D721Med (cell line): ENCODE results near the gene RGS13.

Source experiments
- DNase-seq: peaks from one replicate; pipeline ENCODE4 v3.0.0; 2011; ENCODE audit warnings: low spot score; ENCODE audit not compliant: insufficient read length
- FAIRE-seq: peaks from 2 replicates; lab custom pipeline; 2011; peaks lifted over from hg19 to GRCh38; lab: Jason Lieb, UNC
- TF ChIP-seq, protein P1 (sequence below): IDR thresholded peaks from 2 replicates; pipeline ENCODE4 v1.5.1; 2012; ENCODE audit warnings: mild to moderate bottlenecking, control low read depth; ENCODE audit not compliant: insufficient read depth; ENCODE audit errors: missing control alignments

RGS13 gene

DNA sequence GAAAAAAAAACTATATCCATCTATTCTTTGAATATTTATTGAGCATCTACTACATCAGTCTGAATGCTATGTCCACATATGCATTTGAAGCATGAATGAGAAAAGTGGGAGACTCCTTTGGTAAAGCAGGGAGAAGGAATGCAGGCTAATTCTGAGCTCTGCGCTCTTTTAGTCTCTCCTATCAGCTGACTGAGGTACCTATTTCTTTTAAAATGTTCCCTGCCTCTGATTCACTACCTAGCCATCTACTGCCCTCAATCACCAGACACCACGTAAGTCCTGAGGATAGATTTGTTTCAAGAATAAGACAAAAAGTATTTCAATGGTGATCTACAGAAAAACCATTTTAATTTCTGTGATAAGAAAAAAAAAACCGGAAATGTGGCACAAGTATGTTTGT, 3.8 kb upstream of the RGS13 start:
- FAIRE-seq (no peak), DNase-seq (no peak)
- TF ChIP-seq, protein P1, sequence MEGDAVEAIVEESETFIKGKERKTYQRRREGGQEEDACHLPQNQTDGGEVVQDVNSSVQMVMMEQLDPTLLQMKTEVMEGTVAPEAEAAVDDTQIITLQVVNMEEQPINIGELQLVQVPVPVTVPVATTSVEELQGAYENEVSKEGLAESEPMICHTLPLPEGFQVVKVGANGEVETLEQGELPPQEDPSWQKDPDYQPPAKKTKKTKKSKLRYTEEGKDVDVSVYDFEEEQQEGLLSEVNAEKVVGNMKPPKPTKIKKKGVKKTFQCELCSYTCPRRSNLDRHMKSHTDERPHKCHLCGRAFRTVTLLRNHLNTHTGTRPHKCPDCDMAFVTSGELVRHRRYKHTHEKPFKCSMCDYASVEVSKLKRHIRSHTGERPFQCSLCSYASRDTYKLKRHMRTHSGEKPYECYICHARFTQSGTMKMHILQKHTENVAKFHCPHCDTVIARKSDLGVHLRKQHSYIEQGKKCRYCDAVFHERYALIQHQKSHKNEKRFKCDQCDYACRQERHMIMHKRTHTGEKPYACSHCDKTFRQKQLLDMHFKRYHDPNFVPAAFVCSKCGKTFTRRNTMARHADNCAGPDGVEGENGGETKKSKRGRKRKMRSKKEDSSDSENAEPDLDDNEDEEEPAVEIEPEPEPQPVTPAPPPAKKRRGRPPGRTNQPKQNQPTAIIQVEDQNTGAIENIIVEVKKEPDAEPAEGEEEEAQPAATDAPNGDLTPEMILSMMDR, result no peak

DNA sequence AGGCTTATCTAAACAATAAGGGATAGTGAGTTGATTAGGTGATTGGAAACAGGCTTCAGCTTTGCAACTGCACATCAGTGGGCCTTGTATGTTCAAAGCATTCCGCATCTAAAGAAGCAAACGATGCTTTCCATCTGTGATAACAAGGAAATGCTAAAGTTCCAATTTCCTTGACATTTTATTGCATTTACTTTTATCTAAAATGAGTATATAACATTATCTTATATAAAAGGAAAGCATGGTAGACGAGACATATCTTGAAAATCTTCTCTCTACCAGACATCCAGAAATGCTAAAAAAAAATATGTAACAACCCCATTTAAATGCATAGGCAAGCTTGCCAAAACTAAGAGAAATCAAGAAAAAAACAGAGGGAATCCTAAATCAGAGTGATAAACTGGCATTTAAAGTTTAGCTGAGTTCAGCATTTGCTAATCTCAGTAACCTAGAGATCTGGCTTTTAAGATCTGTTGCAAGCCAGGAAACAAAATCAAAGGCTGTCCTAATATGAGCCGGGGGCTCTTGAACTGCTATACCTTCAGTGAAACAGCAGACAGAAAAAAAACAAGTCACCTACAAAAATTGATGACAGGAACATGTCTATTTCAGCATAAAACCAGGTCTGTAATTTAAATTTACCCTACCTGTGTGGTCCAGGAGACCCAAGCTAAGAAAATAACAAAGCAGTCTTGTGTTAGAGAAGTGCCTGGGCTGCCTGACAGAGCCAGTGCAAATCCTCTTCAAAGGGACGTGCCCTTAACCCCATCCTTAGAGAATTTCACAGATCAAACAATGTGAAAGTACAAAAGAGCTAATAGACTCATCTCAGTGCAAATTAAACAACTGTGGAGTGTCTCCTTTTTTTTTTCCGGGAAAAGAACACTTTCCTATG, 3.1 kb upstream of the RGS13 start:
- no peak for FAIRE-seq
- DNase-seq, result no peak
- TF ChIP-seq, protein P1, result no peak

DNA sequence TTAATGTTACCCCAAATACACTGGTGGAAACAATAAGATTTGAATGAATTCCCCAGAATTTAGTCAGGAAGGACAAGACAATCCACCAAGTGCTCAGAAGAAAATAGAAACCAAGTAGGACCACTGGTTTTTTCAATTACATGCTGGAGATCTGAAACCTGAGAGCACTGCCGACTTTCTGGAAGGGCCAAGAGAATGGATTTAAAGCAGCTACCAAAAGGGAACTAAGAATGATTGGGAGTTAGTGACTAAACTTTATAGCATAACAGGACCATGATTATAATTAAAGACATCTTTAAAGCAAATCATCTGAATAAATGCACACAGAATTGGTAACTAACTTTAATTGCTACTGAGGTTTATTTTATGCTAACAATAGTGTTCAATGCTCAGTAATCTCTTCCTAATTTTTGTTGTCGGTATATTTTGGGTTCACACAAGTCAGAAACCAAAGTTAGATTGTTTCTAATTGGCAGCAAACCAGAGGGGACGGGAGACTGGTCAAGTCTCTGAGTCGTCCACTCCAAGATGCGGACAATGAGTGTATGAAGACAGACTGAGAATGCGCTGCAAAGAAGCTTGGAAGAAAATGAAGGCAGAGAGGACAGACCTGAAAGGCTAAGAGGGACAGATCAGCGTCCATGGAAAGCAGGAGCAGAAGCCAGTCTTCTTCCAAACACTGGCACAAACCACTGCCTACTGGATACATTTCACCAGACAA, 2.3 kb upstream of the RGS13 start:
- FAIRE-seq, result peak; percentile 32
- TF ChIP-seq, protein P1, result no peak
- no peak for DNase-seq

DNA sequence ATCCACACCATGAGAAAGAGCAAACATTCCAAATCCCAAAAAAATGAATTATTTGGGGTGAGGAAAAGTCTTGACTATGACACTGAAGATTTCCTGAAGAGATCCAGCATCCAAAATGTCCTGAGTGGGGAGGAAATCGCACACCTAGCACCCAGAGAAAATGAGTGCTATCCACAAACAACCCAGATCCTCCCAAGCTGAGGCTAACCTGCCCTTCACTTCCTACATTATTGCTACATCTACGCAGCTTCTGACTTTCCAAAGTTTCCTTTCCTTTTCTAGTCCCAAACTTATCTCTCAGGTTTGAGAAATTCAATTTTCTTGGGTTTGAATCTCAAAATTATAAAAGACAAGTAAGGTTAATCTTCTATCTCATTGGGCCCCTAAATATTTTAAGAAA, 906 bp upstream of the RGS13 start:
- DNase-seq (no peak), FAIRE-seq (no peak)
- TF ChIP-seq, protein P1, result no peak

DNA sequence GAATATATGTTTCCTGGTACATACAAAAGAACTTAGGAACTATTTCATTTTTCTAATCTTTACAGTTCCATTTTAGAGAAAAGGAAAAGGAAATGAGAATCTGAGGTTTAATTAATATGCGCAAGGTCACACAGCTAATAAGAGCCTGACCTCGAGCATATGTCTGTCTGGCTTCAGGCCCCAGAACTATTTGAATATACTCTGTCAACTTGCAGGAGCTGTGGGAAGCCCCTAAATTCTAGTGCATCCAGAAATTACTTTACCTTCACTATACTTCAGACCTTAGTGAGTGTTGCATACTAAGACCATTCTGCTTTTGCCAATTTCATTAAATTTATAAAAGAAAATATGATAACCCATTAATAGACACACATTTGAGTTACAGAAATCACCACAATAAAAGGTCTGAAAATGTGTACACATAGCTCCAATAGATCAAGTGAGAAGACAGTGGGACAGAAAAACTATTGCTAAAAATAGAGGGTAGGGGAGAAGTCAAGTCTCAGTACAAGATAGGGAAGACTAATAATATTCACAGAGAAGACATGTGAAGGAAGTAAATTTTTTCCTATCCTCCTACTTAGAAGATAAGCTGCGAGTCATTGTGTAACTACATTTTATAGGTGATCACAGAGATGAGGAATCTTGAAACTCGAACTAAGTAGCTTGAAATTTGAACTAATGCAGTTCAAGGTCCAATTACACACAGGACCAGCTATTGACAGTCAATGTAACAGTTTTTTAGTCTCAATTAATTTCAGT, 3.8 kb downstream of the RGS13 start:
- no peak for FAIRE-seq

DNA sequence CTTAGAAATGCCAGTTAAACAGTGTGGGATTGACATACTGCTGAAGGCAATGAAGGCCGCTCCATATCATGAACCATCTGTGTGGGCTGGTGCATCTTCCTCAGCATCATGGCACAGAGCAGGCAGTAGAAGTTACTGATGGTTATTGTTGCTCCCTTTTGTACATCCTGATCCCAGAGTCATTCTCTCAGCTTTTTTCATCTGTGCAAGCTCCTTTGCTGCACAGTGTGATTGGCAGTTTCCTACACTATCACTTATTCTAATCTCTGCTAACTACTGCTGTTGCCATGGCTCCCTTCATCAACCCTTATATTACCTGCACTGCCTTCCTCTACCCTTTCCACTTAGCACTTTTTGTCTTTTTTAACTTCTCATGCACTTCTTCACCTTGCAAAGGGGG, 16.2 kb downstream of the RGS13 start:
- FAIRE-seq, result no peak
- TF ChIP-seq, protein P1, result no peak
- DNase-seq, result no peak

More for the DNA sequence above, 3.8 kb downstream of the RGS13 start:
- TF ChIP-seq, protein P1, result no peak
- no peak for DNase-seq
